Suppressor macrophage (primary cell): ENCODE data around the gene FTH1.
"Not testable (repeated sequence)": the region's sequence is repeated elsewhere in the genome, so short reads cannot be mapped to it uniquely, and the experiment has no call there.

Experiments used
- DNase-seq, 4 experiments: peaks; one replicate each; pipeline ENCODE4 v3.0.0-alpha.2; 2020 to 2022

FTH1 gene

DNA sequence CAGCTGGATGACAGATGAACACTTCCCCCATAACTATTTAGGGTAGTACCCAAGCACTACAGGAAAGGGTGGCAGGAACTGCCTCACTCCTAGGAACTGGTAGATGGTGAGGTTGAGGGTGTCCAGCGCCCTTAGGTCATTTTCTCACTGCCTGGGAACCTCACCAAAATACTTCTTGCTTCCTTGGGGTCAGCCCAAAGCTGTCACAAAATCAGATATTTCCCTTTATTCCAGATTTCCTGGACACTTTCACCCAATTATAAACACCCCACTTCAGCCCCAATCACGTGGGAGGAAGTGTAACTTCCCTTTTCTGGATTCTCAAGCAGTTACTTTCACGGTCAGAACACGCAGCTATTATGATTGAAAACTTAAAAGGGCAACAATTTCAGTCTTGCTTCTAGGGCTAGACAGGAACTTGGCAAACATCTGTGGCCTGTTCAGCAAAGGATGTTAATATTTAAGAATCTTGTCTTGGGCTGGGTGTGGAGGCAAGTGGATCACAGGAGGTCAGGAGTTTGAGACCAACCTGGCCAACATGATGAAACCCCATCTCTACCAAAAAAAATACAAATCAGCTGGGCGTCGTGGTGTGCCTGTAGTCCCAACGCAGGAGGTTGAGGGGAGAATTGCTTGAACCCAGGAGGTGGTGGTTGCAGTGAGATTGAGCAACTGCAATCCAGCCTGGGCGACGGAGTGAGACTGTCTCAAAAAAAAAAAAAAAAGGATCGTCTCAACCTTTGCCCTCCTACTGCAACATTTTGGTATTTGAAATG is 4.0 kb downstream of the FTH1 start:
- DNase-seq = peak; percentile 88 to 97 (median 95)

DNA sequence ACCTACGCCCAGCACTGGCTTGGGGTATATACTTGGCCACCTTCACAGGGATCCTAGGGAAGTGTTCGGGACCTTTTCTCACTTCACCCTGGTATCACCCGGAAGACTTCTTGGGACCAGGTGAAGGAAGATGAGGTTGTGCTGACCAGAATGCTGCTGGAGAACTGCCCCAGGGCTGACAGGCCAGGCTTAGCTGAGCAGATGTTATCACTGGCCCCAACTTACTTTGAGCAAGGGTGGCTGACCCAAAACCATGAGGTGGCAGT is 4.5 kb downstream of the FTH1 start:
- DNase-seq = peak in 1 of 4 experiments; percentile 91

DNA sequence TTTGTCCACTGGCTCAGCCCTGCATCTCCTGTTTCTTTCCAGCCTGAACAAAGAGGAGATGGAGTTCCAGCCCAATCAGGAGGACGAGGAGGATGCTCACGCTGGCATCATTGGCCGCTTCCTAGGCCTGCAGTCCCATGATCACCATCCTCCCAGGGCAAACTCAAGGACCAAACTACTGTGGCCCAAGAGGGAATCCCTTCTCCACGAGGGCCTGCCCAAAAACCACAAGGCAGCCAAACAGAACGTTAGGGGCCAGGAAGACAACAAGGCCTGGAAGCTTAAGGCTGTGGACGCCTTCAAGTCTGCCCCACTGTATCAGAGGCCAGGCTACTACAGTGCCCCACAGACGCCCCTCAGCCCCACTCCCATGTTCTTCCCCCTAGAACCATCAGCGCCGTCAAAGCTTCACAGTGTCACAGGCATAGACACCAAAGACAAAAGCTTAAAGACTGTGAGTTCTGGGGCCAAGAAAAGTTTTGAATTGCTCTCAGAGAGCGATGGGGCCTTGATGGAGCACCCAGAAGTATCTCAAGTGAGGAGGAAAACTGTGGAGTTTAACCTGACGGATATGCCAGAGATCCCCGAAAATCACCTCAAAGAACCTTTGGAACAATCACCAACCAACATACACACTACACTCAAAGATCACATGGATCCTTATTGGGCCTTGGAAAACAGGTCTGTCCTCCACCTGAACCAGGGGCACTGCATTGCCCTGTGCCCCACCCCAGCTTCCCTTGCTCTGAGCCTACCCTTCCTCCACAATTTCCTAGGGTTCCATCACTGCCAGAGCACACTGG is 5.0 kb downstream of the FTH1 start:
- peak in 3 of 4 experiments; percentile 67 to 78 (median 71) for DNase-seq

DNA sequence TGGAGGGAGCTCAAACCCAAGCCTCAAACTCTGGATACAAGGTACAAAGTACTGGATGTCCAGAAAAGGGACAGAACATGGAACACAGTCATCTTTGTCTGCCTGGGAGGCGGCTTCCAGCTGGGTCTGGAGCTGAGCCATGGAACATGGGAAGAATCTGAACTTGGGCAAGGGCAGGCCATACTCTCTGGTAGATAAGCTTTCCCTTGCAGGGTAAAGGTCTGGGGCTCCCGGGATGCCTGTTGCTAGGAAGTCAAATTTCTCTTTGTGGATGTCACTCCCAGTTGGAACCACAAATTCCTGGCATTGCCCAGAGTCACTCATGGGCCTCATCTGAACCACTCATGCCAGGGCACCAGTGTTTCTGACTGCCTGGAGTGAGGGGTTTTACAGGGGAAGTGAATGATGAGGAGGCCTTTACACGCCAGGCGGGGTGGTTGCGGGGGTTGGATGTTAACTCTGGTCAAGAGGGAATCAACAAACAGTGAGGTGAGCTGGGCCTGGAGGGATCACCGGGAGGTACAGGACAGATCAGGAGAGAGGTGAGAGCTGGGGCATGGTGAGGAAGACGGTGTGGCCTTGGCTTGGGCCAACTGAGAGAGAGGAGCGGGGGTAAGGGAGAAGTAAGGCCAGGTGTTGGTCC is 5.7 kb downstream of the FTH1 start:
- DNase-seq = peak in 2 of 4 experiments; percentile 45 to 55

DNA sequence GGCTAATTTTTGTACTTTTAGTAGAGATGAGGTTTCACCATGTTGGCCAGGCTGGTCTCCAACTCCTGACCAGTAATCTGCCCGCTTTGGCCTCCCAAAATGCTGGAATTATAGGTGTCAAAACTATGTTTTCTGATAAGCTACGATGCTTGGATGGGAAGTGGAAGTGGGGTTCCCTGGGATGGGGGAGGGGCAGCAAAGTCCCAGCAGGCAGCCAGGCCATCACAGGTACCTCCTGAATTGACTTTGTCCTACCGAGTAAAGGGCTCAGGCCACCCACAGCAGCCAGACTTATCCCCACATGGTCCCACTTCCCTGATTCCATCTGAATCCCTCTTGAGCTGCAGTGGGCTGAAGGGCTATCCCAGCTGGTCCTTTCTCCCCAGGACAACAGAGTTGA is 6.9 kb downstream of the FTH1 start:
- no peak for DNase-seq

DNA sequence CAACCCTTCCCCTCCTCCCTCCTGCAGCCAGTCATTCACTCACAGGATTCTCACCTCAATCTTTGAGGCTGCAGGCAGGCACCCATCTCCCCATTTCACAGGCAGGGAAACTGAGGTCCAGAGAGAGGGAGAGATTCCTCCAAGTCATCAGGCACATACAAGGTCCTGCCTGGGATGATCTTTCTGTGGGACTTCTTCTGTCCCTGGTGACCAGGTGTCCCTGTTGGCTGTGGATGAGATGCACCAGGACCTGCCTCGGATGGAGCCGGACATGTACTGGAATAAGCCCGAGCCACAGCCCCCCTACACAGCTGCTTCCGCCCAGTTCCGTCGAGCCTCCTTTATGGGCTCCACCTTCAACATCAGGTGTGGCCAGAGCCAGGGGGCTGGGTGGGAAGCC is 7.8 kb downstream of the FTH1 start:
- no peak for DNase-seq

DNA sequence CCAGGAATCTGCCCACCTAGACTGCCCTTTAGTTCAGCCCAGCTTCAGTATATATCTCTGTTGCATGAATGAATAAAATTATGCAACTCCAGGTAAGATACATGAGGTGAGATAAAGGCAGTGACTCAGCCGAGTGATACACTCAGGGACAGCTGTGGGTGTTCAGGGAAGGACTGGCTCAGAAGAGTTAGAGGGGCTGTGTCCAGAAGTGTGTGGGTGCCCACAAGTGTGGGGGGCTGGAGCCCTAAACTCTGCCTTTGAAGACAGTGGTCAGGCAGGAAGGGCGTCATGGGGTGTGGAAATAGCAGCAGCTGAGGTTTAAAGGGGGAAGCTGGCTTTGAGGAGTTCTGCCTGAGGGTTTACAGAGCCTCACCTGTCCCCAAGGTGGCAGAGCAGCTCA is 8.3 kb downstream of the FTH1 start:
- no peak for DNase-seq

DNA sequence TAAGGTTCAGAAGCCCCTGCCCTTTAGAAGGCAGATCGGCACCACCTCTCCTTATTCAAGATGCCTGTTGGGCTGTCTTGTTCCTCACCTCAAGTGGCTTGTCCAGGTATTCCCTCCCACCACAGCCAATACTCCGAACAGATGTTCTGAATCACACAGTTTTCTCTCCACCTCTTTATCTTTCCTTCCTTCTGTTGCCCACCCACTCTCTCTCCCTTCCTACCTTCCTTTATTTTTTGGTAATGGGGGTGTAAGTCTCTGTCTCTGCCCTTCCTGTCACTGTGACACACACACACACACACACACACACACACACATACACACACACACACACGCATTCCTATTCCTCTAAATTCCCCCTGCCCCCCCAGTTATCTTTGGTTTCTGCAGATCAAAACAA is 8.8 kb downstream of the FTH1 start:
- DNase-seq = no peak

DNA sequence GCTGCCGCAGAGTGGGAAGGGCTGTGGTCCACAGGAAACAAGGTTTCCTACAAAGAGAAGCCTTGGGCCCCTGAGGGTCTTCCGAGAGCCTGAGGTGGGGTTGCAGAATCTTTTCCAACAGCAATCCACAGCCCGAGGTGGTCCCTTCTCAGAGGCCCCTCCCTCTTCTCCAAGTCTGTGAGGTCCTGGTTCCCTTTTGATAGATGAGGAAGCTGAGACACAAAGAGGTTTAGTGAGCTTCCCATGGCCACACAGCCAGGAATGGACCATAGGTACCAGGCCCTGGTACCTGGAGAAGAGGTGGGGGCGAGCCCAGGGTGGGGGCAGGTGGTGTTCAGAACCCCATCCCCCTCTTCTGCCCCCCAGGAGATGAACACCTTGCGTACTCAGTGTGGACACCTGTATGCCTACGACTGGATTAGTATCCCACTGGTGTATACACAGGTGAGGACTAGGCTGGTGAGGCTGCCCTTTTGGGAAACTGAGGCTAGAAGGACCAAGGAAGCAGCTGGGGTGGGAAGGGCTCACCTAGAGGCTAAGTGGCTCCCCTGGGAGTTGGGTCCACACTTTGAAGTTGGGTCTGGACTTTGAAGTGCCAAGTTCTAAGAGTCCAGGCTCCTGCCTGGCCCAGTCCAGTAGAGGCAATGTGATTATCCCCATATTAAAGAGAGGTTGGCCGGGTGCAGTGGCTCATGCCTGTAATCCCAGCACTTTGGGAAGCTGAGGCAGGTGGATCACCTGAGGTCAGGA is 10.2 kb downstream of the FTH1 start:
- DNase-seq = peak in 1 of 4 experiments; percentile 54

DNA sequence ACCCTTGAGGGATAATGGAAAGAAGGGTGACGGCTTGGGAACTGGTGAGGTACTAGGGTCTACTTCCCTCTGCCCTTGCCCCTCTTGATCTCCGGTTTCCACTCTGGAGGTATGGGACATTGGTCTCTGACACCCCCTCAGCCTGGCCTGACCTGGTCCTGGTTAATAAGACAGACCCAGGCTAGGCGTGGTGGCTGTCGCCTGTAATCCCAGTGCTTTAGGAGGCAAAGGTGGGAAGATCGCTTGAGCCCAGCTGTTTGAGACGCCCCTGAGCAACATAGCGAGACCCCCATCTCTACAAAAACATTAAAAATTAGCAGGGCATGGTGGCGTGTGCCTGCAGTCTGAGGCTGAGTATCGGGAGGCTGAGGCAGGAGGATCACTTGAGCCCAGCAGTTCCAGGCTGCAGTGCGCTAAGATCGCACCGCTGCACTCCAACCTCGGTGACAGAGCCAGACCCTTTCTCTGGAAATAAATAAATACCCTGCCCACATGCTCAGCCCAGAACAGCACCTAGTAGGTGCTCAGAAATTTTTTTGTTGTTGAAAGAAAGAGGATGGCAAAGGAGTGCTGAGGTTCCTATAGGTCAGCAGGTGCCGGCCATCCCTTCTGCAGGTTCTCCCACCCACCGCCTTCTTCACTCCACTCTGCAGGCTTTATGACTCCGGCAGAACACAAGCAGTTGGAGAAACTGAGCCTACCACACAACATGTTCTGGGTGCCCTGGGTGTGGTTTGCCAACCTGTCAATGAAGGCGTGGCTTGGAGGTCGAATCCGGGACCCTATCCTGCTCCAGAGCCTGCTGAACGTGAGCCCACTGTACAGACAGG is 11.0 kb downstream of the FTH1 start:
- DNase-seq = no peak

DNA sequence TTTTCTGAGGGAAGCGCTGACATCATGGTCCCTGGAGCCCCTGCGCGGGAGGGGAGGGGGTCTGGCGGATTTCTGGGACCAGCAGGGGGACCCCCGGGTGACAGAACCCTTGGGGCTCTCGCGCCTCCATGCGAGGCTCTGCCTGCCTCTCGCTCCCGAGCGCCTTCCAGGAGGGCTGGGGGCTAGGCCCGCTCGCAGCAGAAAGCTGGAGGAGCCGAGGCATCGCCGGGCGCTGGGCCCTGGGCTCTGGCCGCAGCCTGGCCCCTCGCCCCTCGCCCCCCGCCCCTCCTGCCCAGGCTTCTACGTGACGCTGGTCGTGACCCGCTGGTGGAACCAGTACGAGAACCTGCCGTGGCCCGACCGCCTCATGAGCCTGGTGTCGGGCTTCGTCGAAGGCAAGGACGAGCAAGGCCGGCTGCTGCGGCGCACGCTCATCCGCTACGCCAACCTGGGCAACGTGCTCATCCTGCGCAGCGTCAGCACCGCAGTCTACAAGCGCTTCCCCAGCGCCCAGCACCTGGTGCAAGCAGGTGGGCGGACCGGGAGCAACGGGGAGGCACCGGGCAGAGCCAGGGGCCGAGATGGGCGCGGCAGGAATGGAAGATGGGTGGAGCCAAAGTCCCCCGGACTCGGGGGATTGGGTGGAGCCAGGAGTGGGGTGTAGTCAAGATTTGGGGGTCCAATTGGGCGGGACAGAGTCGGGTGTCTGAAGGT is 11.9 kb downstream of the FTH1 start:
- peak; percentile 47 to 75 (median 65) for DNase-seq

DNA sequence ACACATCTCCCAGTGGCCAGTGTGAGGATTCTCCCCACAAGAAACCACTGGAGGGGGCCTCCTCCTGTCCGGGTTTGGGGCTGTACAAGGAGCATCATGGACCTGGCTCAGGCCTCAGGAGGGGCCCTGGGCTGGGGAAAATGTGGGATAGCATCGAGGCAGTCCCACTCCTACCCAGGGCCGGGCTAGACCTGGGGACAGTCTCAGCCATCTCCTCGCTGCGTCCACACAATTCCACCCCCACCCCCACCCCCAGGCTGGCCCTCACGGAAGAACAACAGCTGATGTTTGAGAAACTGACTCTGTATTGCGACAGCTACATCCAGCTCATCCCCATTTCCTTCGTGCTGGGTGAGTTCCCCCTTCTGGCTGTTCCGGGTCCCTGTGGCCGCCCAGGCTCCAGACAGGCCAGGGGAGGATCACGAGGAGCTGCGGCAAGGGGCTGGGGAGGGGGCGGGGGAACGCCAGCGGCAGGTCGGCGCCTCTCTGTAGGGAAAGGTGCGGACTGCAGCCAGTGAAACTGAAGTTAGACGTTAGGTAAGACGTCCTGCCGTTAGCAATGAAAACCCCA is 12.5 kb downstream of the FTH1 start:
- peak; percentile 90 to 97 (median 96) for DNase-seq

DNA sequence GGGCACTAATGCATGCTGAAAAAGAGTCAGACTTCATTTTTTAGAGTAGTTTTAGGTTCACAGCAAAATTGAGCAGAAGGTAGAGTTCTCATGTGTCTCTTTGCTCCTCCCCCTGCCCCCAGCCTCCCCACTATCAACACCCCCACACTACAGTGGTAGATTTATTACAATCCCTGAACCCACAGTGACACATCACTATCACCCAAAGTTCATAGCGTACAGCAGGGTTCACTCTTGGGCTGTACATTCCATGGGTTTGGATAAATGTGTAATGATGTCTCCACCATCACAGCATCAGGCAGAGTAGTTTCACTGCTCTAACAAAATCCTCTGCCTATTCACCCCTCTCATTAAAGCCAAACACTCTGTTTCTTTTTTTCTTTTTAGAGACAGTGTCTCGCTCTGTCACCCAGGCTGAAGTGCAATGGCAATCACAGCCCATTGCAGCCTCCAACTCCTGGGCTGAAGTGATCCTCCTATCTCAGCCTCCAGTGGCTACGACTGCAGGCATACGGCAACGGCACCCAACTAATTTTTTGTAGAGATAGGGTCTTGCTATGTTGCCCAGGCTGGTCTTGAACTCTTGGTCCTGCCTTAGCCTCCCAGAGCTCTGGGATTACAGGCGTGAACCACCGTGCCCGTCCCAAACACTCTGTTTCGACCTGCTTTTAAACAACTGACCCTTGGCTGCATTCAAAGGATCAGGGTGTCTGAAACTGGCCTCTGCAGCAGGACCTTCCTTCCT is 13.2 kb downstream of the FTH1 start:
- DNase-seq = peak in 3 of 4 experiments; percentile 47 to 61 (median 57)

DNA sequence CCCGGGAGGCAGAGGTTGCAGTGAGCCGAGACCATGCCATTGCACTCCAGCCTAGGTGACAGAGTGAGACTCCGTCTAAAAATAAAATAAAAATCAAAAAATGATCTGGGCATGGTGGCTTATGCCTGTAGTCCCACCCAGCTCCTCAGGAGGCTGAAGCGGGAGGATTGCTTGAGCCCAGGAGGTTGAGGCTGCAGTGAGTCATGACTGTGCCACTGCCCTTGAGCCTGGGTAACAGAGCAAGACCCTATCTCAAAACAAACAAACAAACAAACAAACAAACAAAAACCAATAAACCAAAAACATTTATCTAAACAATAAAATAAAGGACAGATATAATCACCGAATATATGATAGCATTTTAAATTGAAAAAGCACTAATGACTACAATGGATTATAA is 13.8 kb downstream of the FTH1 start:
- DNase-seq = not testable (repeated sequence)

DNA sequence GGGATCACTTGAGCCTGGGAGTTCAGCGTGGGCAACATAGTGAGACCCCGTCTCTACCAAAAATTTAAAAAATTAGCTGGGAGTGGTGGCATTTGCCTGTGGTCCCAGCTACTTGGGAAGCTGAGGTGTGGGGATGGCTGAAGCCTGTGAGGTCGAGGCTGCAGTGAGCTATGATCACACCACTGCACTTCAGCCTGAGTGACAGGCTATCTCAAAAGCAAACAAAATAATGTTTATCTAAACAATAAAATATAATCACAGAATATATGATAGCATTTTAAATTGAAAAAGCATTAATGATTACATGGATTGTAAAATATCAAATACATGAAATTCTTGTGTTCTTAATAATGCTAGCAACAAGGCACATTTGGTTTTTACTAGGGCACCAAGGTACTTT is 14.6 kb downstream of the FTH1 start:
- no peak for DNase-seq

DNA sequence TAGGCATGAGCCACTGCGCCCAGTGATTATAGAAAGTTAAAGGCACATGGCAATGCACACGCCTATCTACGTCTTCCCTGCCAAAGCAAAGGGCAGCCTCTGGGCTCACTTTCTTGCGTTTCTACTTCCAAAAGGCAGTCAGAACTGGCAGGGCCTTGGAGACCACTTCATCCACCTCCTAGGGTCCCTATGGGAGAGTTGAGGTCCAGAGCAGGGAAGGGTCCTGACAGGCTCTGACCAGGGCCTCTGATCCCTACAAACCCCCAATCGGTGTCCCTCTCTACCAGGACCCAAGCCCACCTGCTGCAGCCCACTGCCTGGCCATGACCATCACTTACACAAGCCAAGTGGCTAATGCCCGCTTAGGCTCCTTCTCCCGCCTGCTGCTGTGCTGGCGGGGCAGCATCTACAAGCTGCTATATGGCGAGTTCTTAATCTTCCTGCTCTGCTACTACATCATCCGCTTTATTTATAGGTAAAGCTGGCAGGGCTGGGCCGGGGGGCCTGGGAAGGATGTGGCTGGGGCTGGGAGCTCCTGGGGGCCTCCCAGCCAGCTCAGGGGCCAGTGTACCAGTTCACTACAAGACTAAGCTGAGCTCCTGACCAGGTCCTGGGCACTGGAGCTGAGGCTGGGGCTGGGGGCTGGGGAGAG is 15.8 kb downstream of the FTH1 start:
- DNase-seq = no peak

DNA sequence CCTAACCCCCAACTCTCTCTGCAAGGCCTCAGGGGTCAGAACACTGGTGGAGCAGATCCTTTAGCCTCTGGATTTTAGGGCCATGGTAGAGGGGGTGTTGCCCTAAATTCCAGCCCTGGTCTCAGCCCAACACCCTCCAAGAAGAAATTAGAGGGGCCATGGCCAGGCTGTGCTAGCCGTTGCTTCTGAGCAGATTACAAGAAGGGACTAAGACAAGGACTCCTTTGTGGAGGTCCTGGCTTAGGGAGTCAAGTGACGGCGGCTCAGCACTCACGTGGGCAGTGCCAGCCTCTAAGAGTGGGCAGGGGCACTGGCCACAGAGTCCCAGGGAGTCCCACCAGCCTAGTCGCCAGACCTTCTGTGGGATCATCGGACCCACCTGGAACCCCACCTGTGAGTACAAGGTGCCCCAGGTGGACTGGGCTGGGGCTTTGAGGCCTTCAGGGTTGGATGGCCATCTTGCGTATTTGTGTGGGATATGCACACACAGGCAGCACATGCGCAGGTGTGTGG is 17.3 kb downstream of the FTH1 start, which contains the start of gene BEST1:
Gene BEST1, plus strand, starts transcription at position 317 of the 513 bp plus-strand sequence. CDS start 1,456 bp downstream, outside the sequence.
- no peak for DNase-seq

DNA sequence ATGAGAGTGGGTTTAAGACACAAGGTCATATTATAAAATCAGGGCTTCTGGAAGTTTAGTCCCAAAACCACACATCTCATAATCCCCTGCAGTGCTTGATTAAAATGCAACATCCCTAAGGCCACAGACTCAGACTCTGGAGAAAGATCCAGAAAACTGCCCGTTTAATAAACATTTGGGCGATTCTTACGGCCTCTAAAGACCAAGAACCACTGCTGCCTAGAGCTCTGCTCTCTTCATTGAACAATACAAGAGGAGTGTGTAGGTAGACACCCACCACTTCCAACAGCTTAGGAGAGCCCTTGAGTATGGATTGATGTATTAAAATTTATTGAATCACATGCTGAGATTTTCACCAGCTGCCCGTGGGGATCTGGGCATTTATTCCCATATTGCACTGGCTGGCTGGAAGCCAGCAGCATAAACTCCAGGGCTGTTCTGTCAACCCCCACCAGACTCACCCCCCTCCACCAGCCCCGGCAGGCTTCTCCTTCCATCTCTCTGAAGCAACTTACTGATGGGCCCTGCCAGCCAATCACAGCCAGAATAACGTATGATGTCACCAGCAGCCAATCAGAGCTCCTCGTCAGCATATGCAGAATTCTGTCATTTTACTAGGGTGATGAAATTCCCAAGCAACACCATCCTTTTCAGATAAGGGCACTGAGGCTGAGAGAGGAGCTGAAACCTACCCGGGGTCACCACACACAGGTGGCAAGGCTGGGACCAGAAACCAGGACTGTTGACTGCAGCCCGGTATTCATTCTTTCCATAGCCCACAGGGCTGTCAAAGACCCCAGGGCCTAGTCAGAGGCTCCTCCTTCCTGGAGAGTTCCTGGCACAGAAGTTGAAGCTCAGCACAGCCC is 18.0 kb downstream of the FTH1 start:
- DNase-seq = peak; percentile 73 to 81 (median 79)
